CD4-positive, alpha-beta T cell treated with Interleukin-2 at 100 ng/mL for 4 hours (primary cell): ENCODE results near the gene VPS37B.

Experiments used
- DNase-seq: peaks from one replicate; pipeline ENCODE4 v3.0.0-alpha.2; 2020; ENCODE audit warnings: low spot score

The VPS37B gene

DNA sequence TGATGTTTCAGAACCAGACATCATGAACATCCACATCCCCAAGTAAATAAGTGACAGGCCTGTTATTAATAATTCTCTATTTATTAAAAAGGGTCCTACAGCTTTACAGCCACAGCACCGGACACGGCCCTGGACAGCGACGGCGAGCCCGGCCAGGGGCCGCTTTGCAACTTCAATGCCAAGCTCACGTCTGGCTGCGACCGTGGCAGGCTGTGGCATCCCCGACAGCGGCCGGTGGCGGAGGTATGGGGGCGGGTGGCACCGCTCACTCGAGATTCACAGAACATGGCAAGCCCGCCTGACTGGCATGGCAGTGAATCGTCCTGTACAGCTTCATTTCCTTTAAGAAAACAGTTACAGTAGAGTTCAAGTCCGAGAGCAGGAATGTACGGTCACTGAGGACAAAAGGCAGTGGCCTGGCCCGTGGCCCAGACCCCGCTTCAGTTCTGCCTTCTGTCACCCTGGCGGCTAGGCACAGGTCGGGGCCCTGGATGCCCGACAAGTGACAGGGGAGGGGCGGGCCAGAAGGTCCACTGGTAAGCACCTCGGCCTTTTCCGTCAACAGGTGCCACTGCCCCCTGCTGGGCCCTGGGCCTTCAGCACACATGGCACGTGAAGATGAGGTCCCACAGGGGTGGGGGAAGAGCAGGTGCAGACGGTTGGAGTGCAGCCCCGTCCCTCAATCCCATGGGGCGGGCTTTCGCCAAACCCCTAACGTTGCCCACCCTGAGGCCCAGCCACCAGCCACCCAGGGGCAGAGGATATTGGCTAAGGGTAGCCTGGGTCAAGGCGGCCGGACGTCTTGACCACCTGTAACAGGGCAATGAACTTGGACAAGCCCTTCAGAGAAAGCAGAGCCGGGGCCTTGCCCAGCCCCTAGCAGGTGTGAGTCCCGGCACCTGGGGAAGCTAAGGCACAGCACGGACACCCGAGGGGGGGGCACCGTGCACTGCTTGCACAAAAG is 30.4 kb downstream of the VPS37B start:
- no peak for DNase-seq

DNA sequence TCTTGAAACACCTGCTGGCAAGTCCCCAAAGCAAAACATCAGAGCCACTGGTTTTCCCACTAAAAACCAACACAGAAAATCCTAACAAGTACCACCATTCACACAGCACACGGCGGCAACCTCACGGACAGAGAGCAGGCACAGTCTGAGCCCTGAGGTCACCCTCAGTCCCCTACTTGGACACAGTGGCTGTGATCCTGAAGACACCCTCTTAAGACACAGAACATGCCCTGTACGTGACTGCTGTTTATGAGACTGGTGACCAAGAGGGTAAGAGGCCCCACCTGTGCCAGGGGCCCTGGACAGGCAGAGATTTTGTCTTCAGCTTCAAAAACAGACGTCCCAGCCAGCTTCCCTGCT is 31.1 kb downstream of the VPS37B start:
- no peak for DNase-seq

DNA sequence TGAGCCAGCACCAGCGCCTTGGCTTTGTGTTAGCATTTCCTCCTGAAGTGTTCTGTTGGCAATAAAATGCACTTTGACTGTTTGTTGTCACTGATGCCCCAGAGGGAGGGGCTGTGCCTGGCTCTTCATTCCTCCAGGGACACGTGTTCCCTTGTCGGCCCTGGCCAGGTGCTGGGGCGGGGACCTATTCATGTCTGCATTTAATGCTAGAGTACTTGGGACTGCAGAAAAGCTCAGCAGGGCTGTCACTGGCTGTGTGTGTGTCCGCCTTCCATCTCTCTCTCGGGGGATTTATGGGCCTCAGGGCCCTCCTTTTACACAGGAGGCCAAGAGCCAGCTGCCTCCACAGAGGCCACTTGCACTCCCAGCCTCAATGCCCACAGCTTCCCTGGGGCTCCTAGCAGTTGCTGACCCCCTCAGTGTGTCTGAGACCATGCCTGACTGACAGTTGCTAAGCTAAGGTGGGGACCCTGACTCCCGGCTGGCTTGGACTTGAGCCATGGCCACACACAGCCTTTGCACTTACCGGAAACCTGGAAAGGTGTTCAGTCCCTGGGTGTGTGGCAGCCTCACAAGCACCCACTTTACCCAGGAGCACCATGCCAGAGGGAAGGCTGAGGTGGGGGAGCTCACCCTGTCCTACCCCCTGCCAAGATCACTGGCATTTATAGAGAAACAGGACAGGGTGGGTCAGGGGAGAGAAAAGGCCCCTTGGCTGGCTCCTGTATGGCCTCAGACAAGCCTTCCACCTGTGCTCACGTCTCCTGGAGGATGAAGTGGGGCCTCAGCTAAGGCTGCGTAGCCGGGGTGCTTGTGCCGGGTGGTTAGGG is 32.8 kb downstream of the VPS37B start:
- DNase-seq = no peak

DNA sequence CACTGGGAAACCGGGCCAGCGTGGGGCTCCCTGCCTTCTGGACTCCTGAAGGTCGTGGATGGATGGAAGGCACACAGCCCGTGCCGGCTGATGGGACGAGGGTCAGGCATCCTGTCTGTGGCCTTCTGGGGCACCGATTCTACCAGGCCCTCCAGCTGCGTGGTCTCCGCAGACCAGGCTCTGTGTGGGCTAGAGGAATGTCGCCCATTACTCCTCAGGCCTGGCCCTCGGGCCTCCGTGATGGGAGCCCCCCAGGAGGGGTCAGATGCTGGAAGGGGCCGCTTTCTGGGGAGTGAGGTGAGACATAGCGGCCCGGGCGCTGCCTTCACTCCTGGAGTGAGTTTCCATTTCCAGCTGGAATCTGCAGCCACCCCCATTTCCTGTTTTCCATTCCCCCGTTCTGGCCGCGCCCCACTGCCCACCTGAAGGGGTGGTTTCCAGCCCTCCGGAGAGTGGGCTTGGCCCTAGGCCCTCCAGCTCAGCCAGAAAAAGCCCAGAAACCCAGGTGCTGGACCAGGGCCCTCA is 33.8 kb downstream of the VPS37B start:
- DNase-seq = no peak

DNA sequence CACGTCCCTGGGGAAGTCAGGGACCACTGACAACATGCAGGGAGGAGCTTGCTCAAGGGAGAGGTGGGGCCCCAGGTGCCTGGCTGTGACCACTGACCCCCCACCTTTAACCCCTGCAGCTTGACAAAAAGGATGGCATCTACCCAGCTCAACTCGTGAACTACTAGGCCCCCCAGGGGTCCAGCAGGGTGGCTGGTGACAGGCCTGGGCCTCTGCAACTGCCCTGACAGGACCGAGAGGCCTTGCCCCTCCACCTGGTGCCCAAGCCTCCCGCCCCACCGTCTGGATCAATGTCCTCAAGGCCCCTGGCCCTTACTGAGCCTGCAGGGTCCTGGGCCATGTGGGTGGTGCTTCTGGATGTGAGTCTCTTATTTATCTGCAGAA is 34.3 kb downstream of the VPS37B start:
- no peak for DNase-seq

DNA sequence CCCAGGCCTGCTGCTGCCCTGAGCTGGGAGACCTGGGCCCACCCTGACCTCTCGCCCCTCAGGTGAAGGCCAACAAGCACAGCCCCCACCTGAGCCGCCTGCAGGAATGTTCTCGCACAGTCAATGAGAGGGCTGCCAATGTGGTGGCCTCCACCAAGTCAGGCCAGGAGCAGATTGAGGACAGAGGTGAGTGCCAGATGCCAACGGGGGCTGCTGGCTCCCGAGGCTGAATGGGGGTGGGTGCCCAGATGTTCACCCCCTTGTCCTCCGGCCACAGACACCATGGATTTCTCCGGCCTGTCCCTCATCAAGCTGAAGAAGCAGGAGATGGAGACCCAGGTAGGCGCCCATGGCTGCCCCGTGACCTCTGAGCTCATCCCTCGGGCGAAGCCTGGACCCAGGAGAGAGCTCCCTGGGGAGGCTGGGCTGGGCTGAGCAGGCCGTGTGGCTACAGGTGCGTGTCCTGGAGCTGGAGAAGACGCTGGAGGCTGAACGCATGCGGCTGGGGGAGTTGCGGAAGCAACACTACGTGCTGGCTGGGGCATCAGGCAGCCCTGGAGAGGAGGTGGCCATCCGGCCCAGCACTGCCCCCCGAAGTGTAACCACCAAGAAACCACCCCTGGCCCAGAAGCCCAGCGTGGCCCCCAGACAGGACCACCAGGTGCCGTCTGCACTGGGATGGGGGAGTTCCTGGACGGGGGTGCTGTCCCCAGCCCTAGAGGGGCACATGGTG is 34.9 kb downstream of the VPS37B start:
- DNase-seq = no peak

DNA sequence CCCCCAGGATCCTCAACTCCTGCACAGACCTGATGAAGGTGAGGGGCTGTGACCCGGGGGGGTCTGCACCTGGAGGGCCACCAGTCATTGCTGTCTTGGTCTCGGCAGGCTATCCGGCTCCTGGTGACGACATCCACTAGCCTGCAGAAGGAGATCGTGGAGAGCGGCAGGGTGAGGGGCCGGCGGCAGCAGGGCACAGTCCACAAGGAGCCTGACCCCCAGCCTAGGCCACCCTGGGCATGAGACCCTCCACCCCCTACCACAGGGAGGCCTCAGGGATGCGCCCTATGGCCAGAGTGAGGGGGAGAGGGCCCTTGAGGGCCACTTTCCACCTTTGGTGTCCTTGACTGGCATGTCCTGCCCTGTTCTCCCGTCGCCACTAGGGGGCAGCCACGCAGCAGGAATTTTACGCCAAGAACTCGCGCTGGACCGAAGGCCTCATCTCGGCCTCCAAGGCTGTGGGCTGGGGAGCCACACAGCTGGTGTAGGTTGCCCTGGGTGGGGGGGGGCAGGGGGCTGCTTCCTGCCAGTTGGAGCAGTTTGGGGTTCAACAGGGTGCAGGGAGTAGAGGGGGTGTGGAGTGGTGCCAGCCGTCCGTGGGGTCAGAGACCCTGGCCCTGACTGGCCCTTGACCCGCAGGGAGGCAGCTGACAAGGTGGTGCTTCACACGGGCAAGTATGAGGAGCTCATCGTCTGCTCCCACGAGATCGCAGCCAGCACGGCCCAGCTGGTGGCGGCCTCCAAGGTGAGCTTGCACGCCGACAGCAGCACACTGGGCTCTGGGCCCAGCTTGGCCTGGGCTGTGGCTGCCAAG is 35.7 kb downstream of the VPS37B start:
- DNase-seq = peak; percentile 83

DNA sequence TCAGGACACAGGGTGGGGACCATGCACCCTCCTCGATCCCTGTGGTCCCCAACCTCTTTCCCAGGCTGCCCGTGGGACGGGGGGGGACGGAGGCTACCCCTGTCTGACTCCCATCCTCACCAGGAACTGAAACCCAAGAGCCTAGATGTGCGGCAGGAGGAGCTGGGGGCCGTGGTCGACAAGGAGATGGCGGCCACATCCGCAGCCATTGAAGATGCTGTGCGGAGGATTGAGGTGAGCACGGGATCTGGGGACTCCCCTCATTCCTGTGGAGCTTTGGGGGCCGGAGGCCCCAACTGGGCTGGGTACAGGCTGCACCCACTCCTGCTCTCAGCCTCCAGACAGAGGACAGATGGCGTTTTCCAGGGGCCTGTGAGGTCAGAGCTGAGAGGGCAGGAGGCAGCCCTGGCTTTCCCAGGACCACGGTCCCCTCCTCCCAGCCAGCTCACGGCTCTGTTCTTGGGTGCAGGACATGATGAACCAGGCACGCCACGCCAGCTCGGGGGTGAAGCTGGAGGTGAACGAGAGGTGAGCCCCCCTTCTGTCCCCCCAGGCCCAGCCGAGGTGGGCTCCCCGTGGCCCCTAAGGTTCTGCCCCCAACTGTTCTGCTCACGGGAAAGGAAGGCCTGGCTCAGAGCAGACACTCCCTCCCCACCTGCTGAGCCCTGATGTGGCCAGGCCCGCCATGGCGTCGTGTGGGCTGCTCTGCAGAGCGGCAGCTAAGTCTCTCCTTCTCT is 36.5 kb downstream of the VPS37B start:
- no peak for DNase-seq

DNA sequence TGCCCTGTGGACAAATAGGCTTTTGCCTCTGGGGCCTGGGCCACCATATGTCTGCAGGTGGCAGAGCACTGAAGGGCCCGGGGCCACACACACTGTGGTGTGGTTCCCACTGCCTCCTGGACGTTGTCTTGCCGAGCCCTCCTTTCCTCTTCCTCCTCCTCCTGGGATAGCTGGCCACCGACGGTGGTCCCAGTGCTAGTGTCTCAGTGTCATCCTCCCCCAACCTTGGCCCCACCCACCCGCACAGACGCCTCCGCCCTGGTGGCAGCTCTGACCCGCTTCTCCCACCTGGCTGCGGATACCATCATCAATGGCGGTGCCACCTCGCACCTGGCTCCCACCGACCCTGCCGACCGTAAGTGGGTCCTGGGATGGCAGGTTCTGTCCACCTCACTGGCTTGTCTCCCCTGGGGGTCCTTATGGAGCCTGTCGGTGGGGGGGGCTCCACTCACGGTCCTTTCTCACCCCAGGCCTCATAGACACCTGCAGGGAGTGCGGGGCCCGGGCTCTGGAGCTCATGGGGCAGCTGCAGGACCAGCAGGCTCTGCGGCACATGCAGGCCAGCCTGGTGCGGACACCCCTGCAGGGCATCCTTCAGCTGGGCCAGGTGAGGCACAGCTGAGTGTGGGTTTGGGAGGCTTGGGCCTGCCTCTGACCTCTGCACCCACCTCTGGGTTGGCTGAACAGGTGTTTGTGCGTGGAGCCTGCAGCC is 37.2 kb downstream of the VPS37B start:
- DNase-seq = no peak

DNA sequence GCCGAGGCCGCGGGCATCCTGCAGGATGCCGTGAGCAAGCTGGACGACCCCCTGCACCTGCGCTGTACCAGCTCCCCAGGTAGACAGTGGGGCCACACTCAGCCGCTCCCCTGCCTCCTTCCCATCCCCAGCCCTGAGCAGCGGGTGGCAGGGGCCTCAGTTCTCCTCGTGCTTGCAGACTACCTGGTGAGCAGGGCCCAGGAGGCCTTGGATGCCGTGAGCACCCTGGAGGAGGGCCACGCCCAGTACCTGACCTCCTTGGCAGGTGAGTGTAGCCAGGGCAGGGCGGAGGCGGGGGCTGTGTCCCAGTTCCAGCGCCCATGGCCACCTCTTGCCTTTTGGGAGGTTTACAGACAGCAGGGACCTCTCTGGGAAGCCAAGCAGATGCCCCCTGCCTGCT is 37.8 kb downstream of the VPS37B start:
- DNase-seq = no peak

DNA sequence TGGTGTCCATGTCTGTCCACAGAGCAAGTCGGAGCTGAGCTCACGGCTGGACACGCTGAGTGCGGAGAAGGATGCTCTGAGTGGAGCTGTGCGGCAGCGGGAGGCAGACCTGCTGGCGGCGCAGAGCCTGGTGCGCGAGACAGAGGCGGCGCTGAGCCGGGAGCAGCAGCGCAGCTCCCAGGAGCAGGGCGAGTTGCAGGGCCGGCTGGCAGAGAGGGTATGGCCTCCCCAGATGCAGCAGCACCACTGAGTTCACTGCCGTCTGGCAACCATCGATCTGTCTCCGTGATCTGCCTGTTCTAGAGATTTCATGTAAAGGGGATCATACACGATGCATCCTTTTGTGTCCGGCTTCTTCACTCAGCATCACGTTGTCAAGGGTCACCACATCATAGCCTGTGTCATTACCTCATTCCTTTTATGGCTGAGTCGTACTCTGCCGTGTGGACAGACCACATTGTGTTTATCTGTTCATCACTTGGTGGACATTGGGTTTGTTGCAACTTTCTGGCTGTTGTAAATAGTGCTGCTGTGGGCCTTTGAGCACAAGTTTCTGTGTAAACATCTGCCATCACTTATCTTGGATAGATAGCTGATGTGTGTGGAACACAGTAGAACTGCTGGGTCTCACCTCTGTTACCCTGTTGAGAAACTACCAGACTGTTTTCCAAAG is 38.8 kb downstream of the VPS37B start:
- no peak for DNase-seq

DNA sequence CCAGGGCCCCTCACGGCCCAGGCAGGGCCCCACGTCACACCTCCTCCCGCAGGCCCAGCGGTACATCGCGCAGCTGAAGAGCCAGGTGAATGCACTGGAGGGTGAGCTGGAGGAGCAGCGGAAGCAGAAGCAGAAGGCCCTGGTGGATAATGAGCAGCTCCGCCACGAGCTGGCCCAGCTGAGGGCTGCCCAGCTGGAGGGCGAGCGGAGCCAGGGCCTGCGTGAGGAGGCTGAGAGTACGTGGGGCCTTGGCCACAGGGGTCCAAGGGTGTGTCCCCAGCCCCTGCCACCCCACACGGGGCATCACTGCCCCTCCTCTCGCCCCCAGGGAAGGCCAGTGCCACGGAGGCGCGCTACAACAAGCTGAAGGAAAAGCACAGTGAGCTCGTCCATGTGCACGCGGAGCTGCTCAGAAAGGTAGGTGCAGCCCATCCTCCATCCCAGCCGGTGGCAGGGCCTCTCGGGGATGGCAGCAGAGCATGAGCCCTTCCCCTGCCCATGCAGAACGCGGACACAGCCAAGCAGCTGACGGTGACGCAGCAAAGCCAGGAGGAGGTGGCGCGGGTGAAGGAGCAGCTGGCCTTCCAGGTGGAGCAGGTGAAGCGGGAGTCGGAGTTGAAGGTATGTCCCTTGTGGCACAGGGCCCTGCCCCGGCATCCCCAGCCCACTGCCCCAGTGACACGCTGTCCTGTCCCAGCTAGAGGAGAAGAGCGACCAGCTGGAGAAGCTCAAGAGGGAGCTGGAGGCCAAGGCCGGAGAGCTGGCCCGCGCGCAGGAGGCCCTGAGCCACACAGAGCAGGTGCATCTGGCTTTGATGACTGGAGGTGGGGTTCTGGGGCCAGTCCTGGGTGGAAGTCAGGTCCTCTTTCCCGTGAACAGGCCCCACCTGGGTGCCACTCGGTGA is 39.7 kb downstream of the VPS37B start:
- DNase-seq = no peak

DNA sequence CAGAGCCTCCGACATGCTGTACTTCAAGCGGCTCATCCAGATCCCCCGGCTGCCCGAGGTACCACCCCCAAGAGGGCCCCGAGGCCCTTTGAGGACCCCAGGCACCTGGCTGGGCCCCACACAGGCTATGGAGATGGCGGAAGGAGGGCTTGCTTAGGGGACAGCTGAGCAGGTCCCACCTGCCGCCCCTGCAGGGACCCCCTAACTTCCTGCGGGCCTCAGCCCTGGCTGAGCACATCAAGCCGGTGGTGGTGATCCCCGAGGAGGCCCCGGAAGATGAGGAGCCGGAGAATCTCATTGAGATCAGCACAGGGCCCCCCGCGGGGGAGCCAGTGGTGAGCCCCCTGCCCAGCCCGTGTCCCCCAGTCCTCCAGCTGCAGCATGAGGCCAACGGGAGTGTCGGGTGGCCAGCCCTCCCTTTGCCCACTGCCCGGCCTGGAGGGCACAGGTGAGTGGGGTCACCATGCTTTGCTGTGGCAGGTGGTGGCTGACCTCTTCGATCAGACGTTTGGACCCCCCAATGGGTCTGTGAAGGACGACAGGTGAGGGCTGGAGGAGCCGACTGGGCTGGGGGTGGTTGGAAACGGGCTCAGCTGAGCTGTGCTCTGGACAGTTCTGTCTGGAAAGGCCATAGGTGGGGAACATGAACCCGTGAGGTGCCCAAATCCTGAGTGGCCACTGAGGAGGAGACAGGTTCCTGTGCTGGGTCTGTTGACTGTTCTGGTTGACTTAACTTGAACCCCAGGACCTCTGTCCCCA is 40.7 kb downstream of the VPS37B start:
- no peak for DNase-seq

DNA sequence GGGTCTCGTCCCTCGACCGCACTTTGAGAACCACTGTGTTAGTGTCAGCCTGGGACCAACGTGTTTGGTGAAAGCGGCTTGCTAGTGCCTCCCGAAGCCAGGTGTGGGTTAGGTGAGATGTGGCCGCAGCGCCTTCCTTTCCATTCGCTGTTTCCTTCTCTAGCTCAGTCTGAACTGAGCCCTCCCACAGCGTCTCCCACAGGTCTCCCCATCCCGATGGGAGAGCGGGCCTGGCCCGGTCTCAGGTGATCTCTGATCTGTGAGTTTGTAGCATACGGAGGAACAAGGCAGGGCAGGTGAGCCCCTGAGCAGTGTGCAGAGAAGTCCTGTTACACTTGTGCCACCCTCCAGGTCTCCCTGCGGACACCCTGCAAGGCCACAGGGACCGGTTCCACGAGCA is 41.4 kb downstream of the VPS37B start:
- no peak for DNase-seq

DNA sequence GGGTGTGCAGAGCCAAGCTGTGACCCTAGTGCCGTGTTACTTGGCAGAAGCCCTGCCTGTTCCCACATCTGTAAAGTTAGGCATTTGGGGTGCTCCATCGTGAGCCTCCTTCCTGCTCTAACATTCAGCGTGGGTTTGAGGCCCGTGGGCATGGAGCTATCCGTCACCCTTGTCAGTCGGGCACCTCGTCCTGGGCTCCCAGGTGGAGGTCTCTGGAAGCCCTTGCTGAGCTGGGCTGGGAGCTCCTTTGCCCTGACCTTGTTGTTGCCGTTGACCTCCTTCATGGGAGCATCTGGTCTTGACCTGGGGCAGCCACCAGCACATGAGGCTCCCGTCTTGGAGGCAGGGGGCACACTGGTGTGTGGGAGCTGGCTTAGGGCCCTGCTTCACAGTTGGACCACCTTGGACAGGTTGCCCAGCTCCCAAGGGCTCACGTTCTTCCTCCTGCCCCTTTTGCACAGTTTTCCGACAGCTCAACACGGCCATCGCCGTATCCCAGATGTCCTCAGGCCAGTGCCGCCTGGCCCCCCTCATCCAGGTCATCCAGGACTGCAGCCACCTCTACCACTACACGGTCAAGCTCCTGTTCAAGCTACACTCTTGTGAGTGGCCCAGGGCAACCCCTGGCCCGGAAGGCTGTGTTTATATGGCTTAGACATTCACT is 42.2 kb downstream of the VPS37B start:
- no peak for DNase-seq

DNA sequence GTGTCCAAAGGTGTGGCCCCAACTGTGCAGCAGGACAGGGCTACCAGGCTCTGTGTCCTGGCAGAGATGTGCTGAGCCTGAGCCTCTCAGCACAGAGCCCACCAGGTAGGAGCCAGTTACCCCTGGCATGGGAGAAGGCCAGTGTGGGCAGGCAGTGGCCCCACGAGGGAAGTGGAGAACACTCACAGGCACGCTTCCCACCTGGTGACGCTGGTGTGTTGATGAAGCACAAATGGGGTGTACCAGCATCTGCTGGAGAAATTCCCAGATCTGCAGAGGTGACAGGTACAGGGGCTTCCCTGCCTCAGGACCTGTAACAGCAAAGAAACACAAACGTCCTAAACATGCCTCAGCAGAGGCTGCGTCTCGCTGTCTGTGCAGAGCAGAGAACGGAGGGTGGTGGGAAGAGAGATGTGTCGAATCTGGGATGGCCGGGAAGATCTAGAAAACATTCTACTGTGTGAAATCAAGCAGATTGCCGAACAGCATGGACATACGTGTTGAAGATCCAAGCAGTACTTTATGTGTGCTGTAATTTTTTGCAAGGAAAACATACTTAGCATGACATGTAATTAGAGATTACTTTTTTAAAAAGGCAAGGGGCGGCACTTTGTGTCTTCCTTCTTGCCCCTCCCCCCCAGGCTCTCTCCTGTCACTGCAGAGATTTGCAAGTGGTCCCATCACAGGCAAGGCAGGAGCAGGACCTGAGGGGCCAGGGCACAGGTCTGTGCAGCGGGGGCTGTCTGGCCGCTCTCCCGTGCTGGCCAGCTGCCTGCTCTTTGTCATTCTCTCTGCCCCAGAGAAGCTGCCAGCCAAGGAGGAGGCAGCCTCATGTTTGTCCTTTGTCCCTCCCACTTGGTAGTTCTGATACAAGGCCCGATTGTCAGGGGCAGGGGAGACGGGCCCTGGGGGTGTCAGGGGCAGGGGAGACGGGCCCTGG is 43.3 kb downstream of the VPS37B start:
- DNase-seq = no peak
